GM13977 (cell line): Measurements from ENCODE around the gene GPATCH4.
"Not testable (repeated sequence)": the region's sequence is repeated elsewhere in the genome, so short reads cannot be mapped to it uniquely, and the experiment has no call there.

Experiments used
- DNase-seq: peaks from one replicate; pipeline ENCODE4 v3.0.0; 2012; ENCODE audit warnings: low spot score
- in situ Hi-C: fragments of 300-500 bp; cut with MboI; formaldehyde crosslinking; loops from one replicate; pipeline ENCODE4 v1.12.0; 2022; ENCODE audit warnings: low sequenced_read_pairs, low pct_unique_long_range_greater_than_20kb, mixed read lengths, inconsistent platforms; ENCODE audit not compliant: unreplicated experiment
- TF ChIP-seq, protein P1 (sequence below): IDR thresholded peaks from 2 replicates; pipeline ENCODE4 v1.5.1; 2012; ENCODE audit warnings: mild to moderate bottlenecking, control low read depth; ENCODE audit not compliant: insufficient read depth; ENCODE audit errors: extremely low read depth, missing control alignments

GPATCH4 gene

DNA sequence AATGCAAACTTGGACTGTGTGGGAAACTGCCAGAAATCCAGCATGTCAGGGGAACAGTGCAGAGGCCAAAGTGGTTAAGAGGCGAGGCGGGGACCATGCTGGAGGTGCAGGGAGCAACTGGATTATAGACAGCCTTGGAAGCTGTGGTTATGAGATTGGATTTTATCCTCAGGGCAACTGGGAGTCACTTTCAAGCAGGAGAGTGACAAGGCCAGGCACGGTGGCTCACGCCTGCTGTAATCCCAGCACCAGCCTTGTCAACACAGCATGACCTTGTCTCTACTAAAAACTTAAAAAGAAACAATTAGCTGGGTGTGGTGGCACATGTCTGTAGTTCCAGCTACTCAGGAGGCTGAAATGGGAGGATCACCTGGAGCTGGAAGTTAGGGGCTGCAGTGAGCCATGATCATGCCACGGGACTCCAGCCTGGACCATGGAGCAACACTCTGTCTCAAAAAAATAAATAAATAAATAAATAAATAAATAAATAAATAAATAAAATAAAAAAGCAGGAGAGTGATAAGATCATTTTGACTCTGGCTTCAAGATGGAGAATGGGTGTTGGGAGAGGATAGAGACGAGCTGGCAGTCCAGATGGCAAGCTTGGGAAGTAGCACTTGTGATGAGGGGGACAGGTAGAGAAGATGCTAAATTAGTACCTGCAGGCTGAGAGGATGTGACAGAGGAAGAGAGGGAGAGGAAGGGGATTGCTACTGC, 21.5 kb upstream of the GPATCH4 start:
- TF ChIP-seq, protein P1, sequence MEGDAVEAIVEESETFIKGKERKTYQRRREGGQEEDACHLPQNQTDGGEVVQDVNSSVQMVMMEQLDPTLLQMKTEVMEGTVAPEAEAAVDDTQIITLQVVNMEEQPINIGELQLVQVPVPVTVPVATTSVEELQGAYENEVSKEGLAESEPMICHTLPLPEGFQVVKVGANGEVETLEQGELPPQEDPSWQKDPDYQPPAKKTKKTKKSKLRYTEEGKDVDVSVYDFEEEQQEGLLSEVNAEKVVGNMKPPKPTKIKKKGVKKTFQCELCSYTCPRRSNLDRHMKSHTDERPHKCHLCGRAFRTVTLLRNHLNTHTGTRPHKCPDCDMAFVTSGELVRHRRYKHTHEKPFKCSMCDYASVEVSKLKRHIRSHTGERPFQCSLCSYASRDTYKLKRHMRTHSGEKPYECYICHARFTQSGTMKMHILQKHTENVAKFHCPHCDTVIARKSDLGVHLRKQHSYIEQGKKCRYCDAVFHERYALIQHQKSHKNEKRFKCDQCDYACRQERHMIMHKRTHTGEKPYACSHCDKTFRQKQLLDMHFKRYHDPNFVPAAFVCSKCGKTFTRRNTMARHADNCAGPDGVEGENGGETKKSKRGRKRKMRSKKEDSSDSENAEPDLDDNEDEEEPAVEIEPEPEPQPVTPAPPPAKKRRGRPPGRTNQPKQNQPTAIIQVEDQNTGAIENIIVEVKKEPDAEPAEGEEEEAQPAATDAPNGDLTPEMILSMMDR, result no peak
- in situ Hi-C loops, result no loop called here
- no peak for DNase-seq

DNA sequence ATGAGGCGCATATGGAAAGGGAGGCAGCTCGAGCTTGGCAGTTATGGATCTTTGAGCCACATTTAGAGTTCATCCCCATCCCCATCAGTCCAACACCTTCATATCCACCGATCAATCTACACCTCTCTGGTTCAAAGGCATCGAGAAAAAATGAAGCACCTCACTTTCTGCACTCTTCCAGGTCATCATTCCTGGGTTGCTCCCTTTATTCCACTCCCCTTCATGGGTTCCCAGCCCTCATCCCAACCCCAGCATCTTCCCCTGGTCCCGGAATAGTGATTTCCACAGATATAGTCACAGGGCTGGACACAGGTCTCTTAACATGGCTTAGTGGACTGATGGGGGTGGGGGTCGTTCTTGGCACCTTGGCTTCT, 18.3 kb upstream of the GPATCH4 start:
- no peak for DNase-seq
- TF ChIP-seq, protein P1, result no peak
- in situ Hi-C loops, result loop anchor here (10.0 kb wide), 1 partner anchor 235 kb away; no protein-coding TSS in a partner anchor

DNA sequence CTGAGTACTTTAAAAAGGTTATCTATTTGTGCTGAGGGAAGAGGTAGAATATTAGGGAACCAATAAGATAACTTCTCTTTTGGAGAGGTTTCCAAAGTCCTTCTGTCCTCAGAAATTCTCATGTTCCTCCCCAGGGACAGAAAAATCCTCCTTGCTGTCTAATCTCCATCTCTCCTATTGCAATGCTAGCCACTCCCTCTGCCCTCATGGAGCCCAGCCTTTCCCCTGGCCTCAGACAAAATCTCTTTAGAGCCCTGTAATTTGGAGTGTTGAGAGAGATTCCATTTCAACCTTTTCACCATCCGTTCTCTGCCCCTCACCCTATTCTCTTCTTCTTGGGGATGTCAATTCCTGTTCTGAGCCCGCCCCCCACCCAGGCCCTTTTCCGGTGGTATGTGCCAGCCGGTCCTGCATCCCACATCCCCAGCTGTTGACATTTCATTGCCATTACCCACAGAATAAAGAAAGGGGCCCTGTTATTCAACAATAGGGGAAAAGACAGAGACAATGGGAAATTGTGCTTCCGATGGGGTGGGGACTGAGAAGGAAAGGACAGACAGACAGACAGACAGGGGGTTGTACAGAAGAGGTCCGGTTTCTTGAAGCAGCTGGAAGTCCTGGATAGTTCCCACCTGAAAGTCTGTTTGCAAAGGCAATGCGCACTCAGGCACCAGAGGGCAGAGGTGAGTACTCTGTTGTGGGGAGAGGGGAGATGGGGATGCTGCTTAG, 17.7 kb upstream of the GPATCH4 start, which contains the start of gene HAPLN2:
TSS of gene HAPLN2 (plus strand) at position 563 of the 729 bp plus-strand sequence. CDS start 4,076 bp downstream, outside the sequence.
- in situ Hi-C loops, result loop anchor here (10.0 kb wide), 1 partner anchor 234 kb away; no protein-coding TSS in a partner anchor
- TF ChIP-seq, protein P1, result peak; percentile 65
- DNase-seq, result no peak

DNA sequence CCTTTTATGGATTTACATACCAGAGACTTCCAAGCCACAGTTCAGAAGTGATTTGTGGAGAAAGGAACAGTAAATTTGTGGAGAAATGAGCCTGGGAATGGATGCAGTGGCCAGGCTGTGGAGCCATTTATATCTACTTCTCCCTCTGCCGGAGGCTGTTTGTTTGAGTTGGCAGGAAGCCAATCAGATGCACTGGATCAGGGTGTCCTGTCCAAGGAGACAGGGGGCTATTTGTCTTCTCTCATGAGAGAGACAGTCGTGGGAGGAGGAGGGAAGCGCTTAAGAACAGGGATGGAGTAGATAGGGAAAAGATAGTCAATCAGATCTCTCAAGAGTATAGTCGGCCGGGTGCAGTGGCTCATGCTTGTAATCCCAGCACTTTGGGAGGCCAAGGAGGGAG, 15.2 kb upstream of the GPATCH4 start:
- in situ Hi-C loops, result loop anchor here (10.0 kb wide), 1 partner anchor 232 kb away; no protein-coding TSS in a partner anchor
- TF ChIP-seq, protein P1, result no peak
- no peak for DNase-seq

DNA sequence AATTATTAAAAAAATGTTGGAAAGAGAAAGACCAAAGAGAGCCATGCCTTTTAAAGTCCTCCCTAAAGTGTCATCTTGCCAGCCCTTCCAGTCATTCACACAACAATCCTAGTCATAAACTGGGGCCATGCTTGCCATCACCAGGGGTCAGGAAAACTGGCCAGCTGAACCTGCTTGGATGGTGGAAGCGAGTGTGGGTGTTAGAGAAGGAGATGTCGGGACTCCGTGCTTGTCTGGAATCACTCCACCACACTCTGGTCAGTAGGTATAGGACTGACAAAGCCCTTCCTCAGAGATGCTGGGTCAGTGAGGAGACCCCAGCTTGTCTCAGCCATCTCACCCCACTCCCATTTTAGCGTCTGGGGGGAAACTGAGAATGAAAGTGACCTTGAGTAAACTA, 14.7 kb upstream of the GPATCH4 start:
- in situ Hi-C loops, result loop anchor here (10.0 kb wide), 1 partner anchor 231 kb away; no protein-coding TSS in a partner anchor
- TF ChIP-seq, protein P1, result no peak
- DNase-seq, result no peak

DNA sequence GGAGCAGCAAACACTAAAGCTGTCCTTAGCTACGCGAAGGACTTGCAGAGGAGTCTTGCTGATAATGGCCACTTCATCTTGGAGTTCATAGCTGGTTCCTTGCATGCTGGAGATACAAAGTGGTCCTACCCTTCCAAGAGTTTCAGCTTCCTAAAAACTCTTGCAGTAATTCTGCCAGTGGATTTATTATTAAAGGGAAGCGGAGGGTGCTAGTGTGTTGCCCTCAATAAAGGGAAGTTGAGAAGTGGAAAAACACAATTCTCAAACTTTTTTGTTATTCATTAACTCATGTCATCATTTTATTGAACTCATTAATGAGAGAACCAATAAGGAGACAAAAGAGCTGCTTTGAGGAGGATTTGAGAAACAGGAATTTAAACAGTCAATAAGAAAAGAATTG, 11.4 kb upstream of the GPATCH4 start:
- TF ChIP-seq, protein P1, result no peak
- in situ Hi-C loops, result loop anchor here (10.0 kb wide), 1 partner anchor 228 kb away; no protein-coding TSS in a partner anchor
- DNase-seq, result no peak

DNA sequence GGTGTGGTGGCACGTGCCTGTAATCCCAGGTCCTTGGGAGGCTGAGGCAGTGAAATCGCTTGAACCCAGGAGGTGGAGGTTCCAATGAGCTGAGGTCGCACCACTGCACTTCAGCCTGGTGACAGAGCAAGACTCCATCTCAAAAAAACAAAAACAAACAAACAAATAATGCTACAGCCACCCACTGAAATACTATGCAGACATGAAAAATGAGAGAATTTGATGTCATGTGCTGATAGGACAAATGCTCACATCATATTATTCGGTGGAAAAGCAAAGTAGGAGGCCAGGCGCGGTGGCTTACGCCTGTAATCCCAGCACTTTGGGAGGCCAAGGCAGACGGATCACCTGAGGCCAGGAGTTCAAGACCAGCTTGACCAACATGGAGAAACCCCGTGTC, 8.8 kb upstream of the GPATCH4 start:
- DNase-seq, result not testable (repeated sequence)
- in situ Hi-C loops, result loop anchor here (10.0 kb wide), 1 partner anchor 225 kb away; no protein-coding TSS in a partner anchor
